Chondrocyte (in vitro differentiated cells): ENCODE results near the gene DOCK8. TPM values are rescaled to one million over a fixed set of nuclear protein-coding genes. Genes with fewer than 3 reads are reported as not detected.

Experiments used
- DNase-seq: peaks from one replicate; pipeline ENCODE4 v3.0.0; 2021; ENCODE audit warnings: mixed read lengths, low spot score
- H3K27ac Mint-ChIP-seq: one replicate; pipeline ENCODE4 v1.8.0; 2021; ENCODE audit warnings: mild to moderate bottlenecking, moderate library complexity, mixed read lengths; ENCODE audit not compliant: unreplicated experiment
- H3K27me3 Mint-ChIP-seq: 2 replicates; pipeline ENCODE4 v1.8.0; 2021; ENCODE audit warnings: low read depth, mixed read lengths
- H3K36me3 Mint-ChIP-seq: 2 replicates; pipeline ENCODE4 v1.8.0; 2021; ENCODE audit warnings: low read depth, mixed read lengths
- H3K4me1 Mint-ChIP-seq: 2 replicates; pipeline ENCODE4 v1.8.0; 2021; ENCODE audit warnings: low read depth, mild to moderate bottlenecking, mixed read lengths
- H3K4me3 Mint-ChIP-seq: one replicate; pipeline ENCODE4 v1.8.0; 2021; ENCODE audit warnings: mild to moderate bottlenecking, moderate library complexity, mixed read lengths; ENCODE audit not compliant: unreplicated experiment
- H3K9me3 Mint-ChIP-seq: 2 replicates; pipeline ENCODE4 v1.8.0; 2021; ENCODE audit warnings: low read depth, mixed read lengths
- CTCF ChIP-seq: fragments of 200-600 bp; sonication (generic); IDR thresholded peaks from 2 replicates; pipeline ENCODE4 v1.5.0; 2021; ENCODE audit warnings: antibody characterized with exemption, mild to moderate bottlenecking, moderate library complexity
- total RNA-seq: library from RNA; stranded (reverse); gene quantifications from 3 replicates; pipeline ENCODE4 v1.2.1, GENCODE V29; 2021

Gene DOCK8
- total RNA-seq, 1 donor from 2014 or later = 0.17 TPM

- DNase-seq = no peak
- TF ChIP-seq CTCF = no peak
- H3K4me3 Mint-ChIP-seq = no peak overlapping the region
- H3K27ac Mint-ChIP-seq = no peak overlapping the region
- peaks cover 7% of the 10 kb centered on the region for H3K4me1 Mint-ChIP-seq
- H3K27me3 Mint-ChIP-seq = peaks cover 49% of the 10 kb centered on the region
- H3K9me3 Mint-ChIP-seq = no peaks in the 10 kb centered on the region
- no peaks in the 10 kb centered on the region for H3K36me3 Mint-ChIP-seq
Measured at GRCh38 chr9:503326-503725, 288.7 kb downstream of the DOCK8 start.

- DNase-seq = peak; percentile 87
- TF ChIP-seq CTCF = peak; percentile 68
- H3K4me3 Mint-ChIP-seq = peak within 1 kb of the TSS; percentile 69
- no peaks in the 10 kb centered on the region for H3K36me3 Mint-ChIP-seq
- peaks cover 7% of the 10 kb centered on the region for H3K4me1 Mint-ChIP-seq
- no peaks in the 10 kb centered on the region for H3K9me3 Mint-ChIP-seq
- peaks cover 52% of the 10 kb centered on the region for H3K27me3 Mint-ChIP-seq
- no peak within 1 kb of the TSS for H3K27ac Mint-ChIP-seq
Measured at GRCh38 chr9:503881-504852, 289.5 kb downstream of the DOCK8 start, which contains the start of gene KANK1. TSS of gene KANK1 (plus strand) at chr9:504695.

- H3K4me3 Mint-ChIP-seq = peak overlapping the region; percentile 65
- H3K36me3 Mint-ChIP-seq = no peaks in the 10 kb centered on the region
- no peak for TF ChIP-seq CTCF
- H3K9me3 Mint-ChIP-seq = no peaks in the 10 kb centered on the region
- DNase-seq = no peak
- H3K27me3 Mint-ChIP-seq = peaks cover 45% of the 10 kb centered on the region
- no peak overlapping the region for H3K27ac Mint-ChIP-seq
- H3K4me1 Mint-ChIP-seq = peaks cover 7% of the 10 kb centered on the region
Measured at GRCh38 chr9:504921-505740, 290.5 kb downstream of the DOCK8 start.

GRCh38 chr9:505741-506059 lies 291.0 kb downstream of the DOCK8 start:
- H3K27me3 Mint-ChIP-seq = peaks cover 42% of the 10 kb centered on the region
- no peak for TF ChIP-seq CTCF
- peaks cover 7% of the 10 kb centered on the region for H3K4me1 Mint-ChIP-seq
- no peaks in the 10 kb centered on the region for H3K36me3 Mint-ChIP-seq
- H3K9me3 Mint-ChIP-seq = no peaks in the 10 kb centered on the region
- H3K27ac Mint-ChIP-seq = no peak overlapping the region
- DNase-seq = no peak
- peak overlapping the region; percentile 65 for H3K4me3 Mint-ChIP-seq

GRCh38 chr9:506281-506680 lies 291.6 kb downstream of the DOCK8 start:
- H3K4me3 Mint-ChIP-seq = no peak overlapping the region

More at GRCh38 chr9:506281-506680, 291.6 kb downstream of the DOCK8 start:
- Mint-ChIP-seq H3K27ac (no peak overlapping the region), H3K27me3 (peaks cover 42% of the 10 kb centered on the region), H3K9me3 (no peaks in the 10 kb centered on the region), H3K4me1 (peaks cover 7% of the 10 kb centered on the region), H3K36me3 (no peaks in the 10 kb centered on the region)
- no peak for TF ChIP-seq CTCF
- DNase-seq = no peak
